Right lobe of liver (tissue), 6 donors: ENCODE results near the gene LPCAT3. TPM values are rescaled to one million over a fixed set of nuclear protein-coding genes. Genes with fewer than 3 reads are reported as not detected.

Source experiments
- ATAC-seq, 4 donors: fragments of 200-7000 bp; cut with Tn5 transposase; one replicate each; pipeline ENCODE4 v1.9.1; 2020; ENCODE audit warnings: mild to moderate bottlenecking in 4 of 4, moderate library complexity in 4 of 4
- DNase-seq, 3 donors: peaks; one replicate each; pipeline ENCODE4 v3.0.0-alpha.2; 2020
- H3K27ac ChIP-seq, 3 donors: fragments of 200-600 bp; one replicate each; pipeline ENCODE4 v1.8.0; 2022
- H3K27me3 ChIP-seq, 2 donors: fragments of 200-600 bp; one replicate each; pipeline ENCODE4 v1.8.0; 2022
- H3K36me3 ChIP-seq, 4 donors: fragments of 200-600 bp; sonication (generic) in 1 of 4; one replicate each; pipeline versions ENCODE4 v1.5.1 to v1.8.0; 2017 to 2022; ENCODE audit warnings: control low read depth in 1 of 4
- H3K4me1 ChIP-seq, 4 donors: fragments of 200-600 bp; sonication (generic) in 1 of 4; one replicate each; pipeline versions ENCODE4 v1.5.1 to v1.8.0; 2017 to 2022; ENCODE audit warnings: control low read depth in 1 of 4
- H3K4me3 ChIP-seq, 3 donors: fragments of 200-600 bp; one replicate each; pipeline ENCODE4 v1.8.0; 2022
- H3K9me3 ChIP-seq, 4 donors: fragments of 200-600 bp; sonication (generic) in 1 of 4; one replicate each; pipeline versions ENCODE4 v1.5.1 to v1.8.0; 2017 to 2022; ENCODE audit warnings: control low read depth in 1 of 4
- POLR2A ChIP-seq: fragments of 450-650 bp; IDR thresholded peaks from one replicate; pipeline ENCODE4 v1.6.1; 2017; ENCODE audit warnings: antibody characterized with exemption, mild to moderate bottlenecking
- WGBS: methylation state at CpG from one replicate; pipeline ENCODE4 v1.1.6; 2018; ENCODE audit warnings: low coverage, low lambda C conversion rate; ENCODE audit not compliant: insufficient coverage; ENCODE audit errors: missing lambda C conversion rate; 5-methylcytosine and 5-hydroxymethylcytosine counted together
- intact Hi-C, 2 donors: fragments of 100-400 bp; cut with DNase I; formaldehyde crosslinking; loops; one replicate each; pipeline versions ENCODE4 v1.11.2 to v1.14.1; 2022
- microRNA counts: library from miRNA; unstranded; fragments of <30 nt; microRNA quantifications from one replicate; lab custom pipeline; 2016
- microRNA-seq, 2 donors: library from miRNA; unstranded; fragments of <30 nt; microRNA quantifications; one replicate each; pipeline ENCODE4, GENCODE V29; 2019 to 2020
- small RNA-seq, 2 experiments: library from RNA; depleted of rRNA; stranded (forward); fragments of <200 nt; gene quantifications; one replicate each; pipeline ENCODE3, GENCODE V24; 2016
- total RNA-seq, 6 experiments: library from RNA; depleted of rRNA in 2 of 6; stranded (reverse); fragments of >200 nt in 2 of 6; fragmentation: NEBNext Ultra II Directional in 3 of 6; extraction: Animal tissue kit (Norgen Biotek cat#: 25700) in 3 of 6; gene quantifications; one replicate each; pipeline versions ENCODE4 v1.1.0 to v1.2.4, GENCODE V29; 2016 to 2023
- TF ChIP-seq, protein P1 (sequence below), 4 donors: fragments of 200-600 bp in 3 of 4; fragments of 450-650 bp in 1 of 4; IDR thresholded peaks; one replicate each; pipeline versions ENCODE4 v1.5.1 to v1.8.0; 2016 to 2022; ENCODE audit warnings: antibody characterized with exemption in 4 of 4, mild to moderate bottlenecking in 2 of 4
- donor health status: DM: no; HTN: yes; CAD: no.
- donor health status: DM: no; HTN: no; CAD: no.
- donor health status: DM: no; HTN: no; CAD: no.
- donor health status: DM: no; HTN: yes; CAD: no.
- donor health status: DM: no; HTN: yes; CAD: no.

LPCAT3 gene
- total RNA-seq, 6 experiments from 2014 or later: 50.6 to 115 (median 77.5) TPM

DNA sequence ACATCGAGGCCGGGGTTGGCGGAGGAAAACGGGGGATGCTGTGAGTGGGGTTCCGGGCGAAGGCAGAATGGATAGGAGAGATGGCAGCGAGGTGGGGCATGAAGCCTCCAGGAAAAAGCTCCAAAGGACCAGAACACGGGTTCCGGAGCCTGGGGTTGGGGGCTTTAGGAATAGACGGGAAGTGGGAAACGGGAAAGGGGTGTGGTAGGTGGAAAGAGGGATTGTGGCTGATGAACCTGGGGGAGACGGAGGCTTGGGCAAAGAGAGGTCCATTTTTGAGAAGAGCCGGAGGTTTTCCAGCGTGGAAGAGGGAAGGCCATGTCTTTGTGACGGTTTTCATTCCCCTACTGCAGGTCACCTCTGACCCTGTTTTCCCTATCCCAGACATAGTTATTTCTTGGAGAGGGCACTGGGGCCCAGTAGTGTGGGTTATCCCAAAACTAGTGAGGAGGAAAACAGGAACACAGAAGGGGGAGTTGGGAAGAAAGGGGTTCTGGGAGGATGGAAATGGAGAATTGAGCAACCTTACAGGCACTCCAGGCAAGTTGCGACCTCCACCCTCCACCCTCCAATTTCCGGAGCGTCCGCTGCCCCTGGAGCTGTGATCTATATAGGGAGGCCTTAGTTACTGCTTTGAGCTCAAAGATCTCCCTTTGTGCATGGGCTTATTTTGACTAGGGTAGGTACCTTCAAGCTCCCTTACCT is 89.4 kb downstream of the LPCAT3 start:
- Histone ChIP-seq H3K9me3 (no peaks in the 10 kb centered on the region), H3K4me3 (peak overlapping the region; percentile 67 to 68 (median 68)), H3K27me3 (no peaks in the 10 kb centered on the region), H3K36me3 (peaks cover 0 to under 1% (median 0%) of the 10 kb centered on the region in 4 donors), H3K4me1 (peaks cover 0 to 44% (median 18%) of the 10 kb centered on the region in 4 donors), H3K27ac (peak overlapping the region; percentile 56 to 85 (median 62))
- no peak for DNase-seq
- no peak for ATAC-seq
- TF ChIP-seq, protein P1, sequence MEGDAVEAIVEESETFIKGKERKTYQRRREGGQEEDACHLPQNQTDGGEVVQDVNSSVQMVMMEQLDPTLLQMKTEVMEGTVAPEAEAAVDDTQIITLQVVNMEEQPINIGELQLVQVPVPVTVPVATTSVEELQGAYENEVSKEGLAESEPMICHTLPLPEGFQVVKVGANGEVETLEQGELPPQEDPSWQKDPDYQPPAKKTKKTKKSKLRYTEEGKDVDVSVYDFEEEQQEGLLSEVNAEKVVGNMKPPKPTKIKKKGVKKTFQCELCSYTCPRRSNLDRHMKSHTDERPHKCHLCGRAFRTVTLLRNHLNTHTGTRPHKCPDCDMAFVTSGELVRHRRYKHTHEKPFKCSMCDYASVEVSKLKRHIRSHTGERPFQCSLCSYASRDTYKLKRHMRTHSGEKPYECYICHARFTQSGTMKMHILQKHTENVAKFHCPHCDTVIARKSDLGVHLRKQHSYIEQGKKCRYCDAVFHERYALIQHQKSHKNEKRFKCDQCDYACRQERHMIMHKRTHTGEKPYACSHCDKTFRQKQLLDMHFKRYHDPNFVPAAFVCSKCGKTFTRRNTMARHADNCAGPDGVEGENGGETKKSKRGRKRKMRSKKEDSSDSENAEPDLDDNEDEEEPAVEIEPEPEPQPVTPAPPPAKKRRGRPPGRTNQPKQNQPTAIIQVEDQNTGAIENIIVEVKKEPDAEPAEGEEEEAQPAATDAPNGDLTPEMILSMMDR (IDR thresholded peaks at IDR 0.05): no peak
- TF ChIP-seq POLR2A: no peak
- intact Hi-C loops: no loop called here
- WGBS: 14% methylated on average over 19 of the region's 19 CpGs

DNA sequence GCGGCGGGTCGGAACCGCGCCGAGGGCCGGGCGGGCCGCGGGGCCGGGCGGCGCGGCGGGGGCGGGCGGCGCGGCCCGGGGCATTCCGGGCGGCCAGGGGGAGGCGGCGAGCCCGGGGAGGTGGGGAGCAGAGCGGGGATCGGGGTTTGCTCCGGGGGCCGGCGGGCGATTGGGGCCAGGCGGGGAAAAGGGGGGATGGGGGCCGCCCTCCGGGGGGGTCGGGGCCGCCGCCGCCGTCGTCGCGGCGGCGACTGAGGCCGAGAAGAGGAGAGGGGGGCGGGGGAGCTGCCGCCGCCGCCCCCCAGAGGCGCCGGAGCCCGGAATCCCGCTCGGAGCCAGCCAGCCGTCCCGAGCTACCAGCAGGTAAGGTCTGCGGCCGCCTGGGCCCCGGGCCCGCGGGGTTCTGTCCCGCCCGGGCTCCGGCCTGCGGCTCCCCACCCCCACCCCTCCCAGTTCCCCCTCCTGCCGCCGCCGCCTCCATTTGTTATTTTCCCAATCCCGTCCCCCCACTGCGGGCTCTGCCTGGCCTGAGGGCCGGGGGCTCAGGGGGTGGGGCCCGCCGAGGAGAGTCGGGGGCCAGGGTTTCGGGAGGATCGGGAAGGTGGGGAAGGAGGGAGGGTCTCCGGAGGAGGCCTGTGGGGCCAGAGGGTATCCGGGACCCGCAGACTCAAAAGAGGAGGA is 90.1 kb downstream of the LPCAT3 start:
- peak overlapping the region; percentile 67 to 68 (median 68) for H3K4me3 ChIP-seq
- DNase-seq (peak in 1 of 3 donors; percentile 41), ATAC-seq (peak in 2 of 4 donors; percentile 1 to 6)
- intact Hi-C loops: no loop called here
- no peaks in the 10 kb centered on the region for H3K27me3 ChIP-seq
- peaks cover 0 to 44% (median 18%) of the 10 kb centered on the region in 4 donors for H3K4me1 ChIP-seq
- TF ChIP-seq, protein P1 (IDR thresholded peaks at IDR 0.05): no peak
- TF ChIP-seq POLR2A: no peak
- H3K9me3 ChIP-seq: no peaks in the 10 kb centered on the region
- 0% methylated on average over 13 of the region's 79 CpGs for WGBS
- H3K27ac ChIP-seq: peak overlapping the region; percentile 56 to 85 (median 62)
- H3K36me3 ChIP-seq: no peaks in the 10 kb centered on the region

DNA sequence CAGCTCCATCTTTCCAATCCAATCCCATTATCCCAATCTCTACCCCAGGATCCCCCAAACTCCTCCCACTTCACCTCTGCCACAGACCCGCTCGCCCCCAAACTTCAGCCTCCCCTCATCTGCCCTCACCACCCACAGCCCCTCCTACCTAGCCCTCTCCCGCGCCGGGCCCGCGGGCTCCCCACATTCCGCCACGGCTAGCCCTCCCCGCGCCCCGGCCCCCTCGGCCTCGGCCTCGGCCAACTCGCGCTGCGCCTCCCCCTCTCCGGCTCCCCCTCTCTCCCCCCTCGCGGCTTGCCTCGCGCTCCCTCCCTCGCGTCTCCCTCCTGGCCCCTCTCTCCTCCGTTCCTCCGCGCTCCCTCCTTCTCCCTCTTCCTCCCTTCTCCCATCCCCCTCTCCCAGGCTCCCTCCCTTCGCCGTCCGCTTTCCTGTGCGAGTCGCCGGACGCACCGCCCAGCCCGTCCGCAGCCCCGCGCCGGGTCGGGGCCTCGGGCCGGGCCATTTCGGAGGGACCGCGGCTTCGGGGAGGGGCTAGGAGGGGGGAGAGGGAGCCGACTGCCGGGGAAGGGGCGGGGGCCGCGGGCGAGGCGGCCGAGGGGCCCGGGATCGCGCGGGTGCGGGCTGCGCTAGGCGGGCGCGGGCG is 90.8 kb downstream of the LPCAT3 start, which contains the start of gene ATN1:
TSS of gene ATN1 (plus strand) at position 581 of the 643 bp plus-strand sequence. CDS start 6,043 bp downstream, outside the sequence.
- Histone ChIP-seq H3K4me1 (peaks cover 0 to 44% (median 18%) of the 10 kb centered on the region in 4 donors), H3K4me3 (peak within 1 kb of the TSS; percentile 67 to 68 (median 68)), H3K36me3 (no peaks in the 10 kb centered on the region), H3K27ac (peak within 1 kb of the TSS; percentile 62 to 85 (median 70)), H3K9me3 (no peaks in the 10 kb centered on the region), H3K27me3 (no peaks in the 10 kb centered on the region)
- intact Hi-C loops: no loop called here
- TF ChIP-seq POLR2A: no peak
- TF ChIP-seq, protein P1 (IDR thresholded peaks at IDR 0.05): no peak
- DNase-seq (peak; percentile 73 to 81 (median 79)), ATAC-seq (peak; percentile 34 to 63 (median 56))
- 2% methylated on average over 32 of the region's 66 CpGs for WGBS

MicroRNAs within 50 kb of the gene (microRNA counts, 767-probe panel; counts per million panel counts)
- 237 counts per million for microRNA hsa-miR-141-3p (lab: Ali Mortazavi, UCI)
- 237 counts per million for microRNA hsa-miR-200c-3p (lab: Ali Mortazavi, UCI)

Small RNA genes lying within 50 kb of the gene (microRNA-seq; reads per million reads assigned to microRNA genes)
- gene MIR141 (3.9 to 8.4 reads per million in 2 donors), gene MIR200C (96.0 to 97.1 reads per million in 2 donors)

Small RNA genes lying within 50 kb of the gene (small RNA-seq; reads per million reads assigned to genes)
- 0 reads per million in 2 experiments for gene AC006512.1
- 6.6 to 11.3 reads per million in 2 experiments for gene MIR141
- 0 to 0.68 reads per million in 2 experiments for gene MIR200C
- gene RNU7-1: 0 reads per million in 2 experiments
- 0.52 to 0.97 reads per million in 2 experiments for gene SCARNA12

Other genes starting within 250 kb of the LPCAT3 start
- 1 to 10 TPM in 4 of 6 experiments, under 1 TPM in 2; 0.18 to 2.3 (median 1.4) TPM for gene LAG3, start 246.0 kb downstream of the LPCAT3 start, total RNA-seq
- 10 to 100 TPM; 10.0 to 41.6 (median 28.1) TPM for gene CD4, start 228.9 kb downstream of the LPCAT3 start, total RNA-seq
- 1 to 10 TPM in 4 of 6 experiments, under 1 TPM in 2; 0.37 to 3.1 (median 2.1) TPM for gene GPR162, start 196.7 kb downstream of the LPCAT3 start, total RNA-seq
- gene P3H3, start 190.1 kb downstream of the LPCAT3 start, total RNA-seq: 1 to 10 TPM in 5 of 6 experiments, under 1 TPM in 1; 0.98 to 2.1 (median 1.5) TPM
- gene GNB3, start 177.6 kb downstream of the LPCAT3 start, total RNA-seq: under 1 TPM in 4 of 6 experiments, not detected in 2; 0.17 to 0.51 (median 0.43) TPM
- 1 to 10 TPM in 4 of 6 experiments, under 1 TPM in 2; 0.62 to 1.7 (median 1.3) TPM for gene CDCA3, start 167.2 kb downstream of the LPCAT3 start, total RNA-seq
- 10 to 100 TPM; 38.2 to 59.5 (median 42.6) TPM for gene USP5, start 166.3 kb downstream of the LPCAT3 start, total RNA-seq
- gene TPI1, start 150.9 kb downstream of the LPCAT3 start, total RNA-seq: 100 to 1,000 TPM; 265 to 400 (median 331) TPM
- 1 to 10 TPM; 1.7 to 5.3 (median 3.6) TPM for gene SPSB2, start 145.2 kb downstream of the LPCAT3 start, total RNA-seq
- gene LRRC23, start 113.7 kb downstream of the LPCAT3 start, total RNA-seq: 1 to 10 TPM in 5 of 6 experiments, under 1 TPM in 1; 0.93 to 4.3 (median 2.6) TPM
- 1 to 10 TPM; 1.1 to 9.3 (median 2.0) TPM for gene ENO2, start 103.9 kb downstream of the LPCAT3 start, total RNA-seq
- 10 to 100 TPM in 5 of 6 experiments, 1 to 10 TPM in 1; 9.2 to 24.1 (median 16.8) TPM for gene ATN1, start 90.5 kb downstream of the LPCAT3 start, total RNA-seq
- gene RNU7-1, start 74.7 kb downstream of the LPCAT3 start, total RNA-seq: not detected
- 100 to 1,000 TPM in 2 of 6 experiments, 10 to 100 TPM in 4; 47.6 to 189 (median 70.5) TPM for gene C12orf57, start 74.5 kb downstream of the LPCAT3 start, total RNA-seq
- 10 to 100 TPM; 12.1 to 30.6 (median 19.4) TPM for gene PTPN6, start 67.1 kb downstream of the LPCAT3 start, total RNA-seq
- gene PHB2, start 47.8 kb downstream of the LPCAT3 start, total RNA-seq: 100 to 1,000 TPM in 4 of 6 experiments, 10 to 100 TPM in 2; 95.5 to 215 (median 122) TPM
- 10 to 100 TPM; 13.2 to 28.1 (median 18.9) TPM for gene EMG1, start 47.6 kb downstream of the LPCAT3 start, total RNA-seq
- gene C1S, start 42.2 kb upstream of the LPCAT3 start, total RNA-seq: 1,000 to 10,000 TPM in 5 of 6 experiments, 100 to 1,000 TPM in 1; 993 to 2,993 (median 1,796) TPM
- gene C1R, start 74.0 kb upstream of the LPCAT3 start, total RNA-seq: 1,000 to 10,000 TPM; 1,157 to 2,557 (median 1,950) TPM
- 100 to 1,000 TPM; 202 to 236 (median 216) TPM for gene C1RL, start 90.7 kb upstream of the LPCAT3 start, total RNA-seq
- gene RBP5, start 110.4 kb upstream of the LPCAT3 start, total RNA-seq: 100 to 1,000 TPM in 3 of 6 experiments, 10 to 100 TPM in 3; 44.1 to 239 (median 98.2) TPM
- gene CLSTN3, start 111.9 kb upstream of the LPCAT3 start, total RNA-seq: 10 to 100 TPM; 38.9 to 55.2 (median 43.1) TPM
- gene PEX5, start 171.2 kb upstream of the LPCAT3 start, total RNA-seq: 10 to 100 TPM; 28.7 to 43.9 (median 36.2) TPM